GM18868 (cell line): ENCODE results near the gene RPN1.
"Not testable (repeated sequence)": the region's sequence is repeated elsewhere in the genome, so short reads cannot be mapped to it uniquely, and the experiment has no call there.

ENCODE experiments used
- ATAC-seq: cut with Tn5 transposase; IDR thresholded peaks from one replicate; pipeline ENCODE4 v1.9.1; 2021; ENCODE audit warnings: mild to moderate bottlenecking, moderate library complexity; ENCODE audit not compliant: unreplicated experiment

The RPN1 gene

GRCh38 chr3:128613083-128613829, 37.4 kb downstream of the RPN1 start:
- no peak for ATAC-seq

DNA sequence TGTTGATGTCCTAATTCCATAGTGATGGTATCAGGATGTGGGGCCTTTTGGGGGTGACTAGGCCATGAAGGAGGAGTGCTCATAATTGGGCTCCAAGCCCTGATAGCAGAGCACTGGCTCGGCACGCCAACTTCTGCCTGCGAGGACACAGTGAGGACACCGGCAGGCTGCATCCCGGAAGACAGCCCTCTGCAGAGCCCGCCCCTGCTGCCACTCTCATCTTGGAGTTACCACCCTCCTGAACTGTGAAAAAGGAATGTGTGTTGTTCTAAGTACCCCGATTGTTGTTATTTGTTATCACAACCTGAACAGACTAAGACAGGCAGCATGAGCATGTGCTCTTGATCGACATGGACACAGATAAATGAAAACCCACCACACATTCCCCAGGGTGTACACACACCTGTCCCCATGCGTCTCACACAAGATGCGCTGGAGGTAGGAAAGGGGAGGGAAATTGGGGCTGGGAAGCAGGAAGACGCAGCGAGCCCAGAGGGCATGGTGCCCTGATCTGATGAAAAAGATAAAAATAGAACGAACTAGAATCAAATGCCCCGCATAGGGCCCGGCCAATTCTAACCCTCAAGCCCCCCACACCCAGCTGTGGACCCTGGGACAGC, 40.1 kb downstream of the RPN1 start:
- no peak for ATAC-seq

DNA sequence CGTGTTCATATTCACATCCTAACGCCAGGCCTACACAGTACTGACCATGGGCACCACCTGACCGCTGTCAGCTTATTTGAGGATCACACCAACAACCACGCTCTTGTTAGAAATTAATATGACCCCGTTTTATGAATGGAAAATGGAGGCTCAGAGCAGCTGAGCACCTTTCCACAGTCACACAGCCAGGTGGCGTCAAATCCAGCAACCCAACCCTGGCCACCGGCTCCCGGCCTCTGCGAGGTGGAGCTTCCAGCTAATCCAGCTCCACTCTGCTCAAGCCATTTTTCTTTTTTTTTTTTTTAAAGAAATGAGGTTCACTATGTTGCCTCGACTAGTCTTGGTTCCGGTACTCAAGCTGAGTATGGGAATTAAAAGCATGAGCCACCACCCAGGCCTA, 41.3 kb downstream of the RPN1 start:
- ATAC-seq, result no peak

- no peak for ATAC-seq
These were observed 42.9 kb downstream of the RPN1 start for GRCh38 chr3:128607710-128608048.

GRCh38 chr3:128606094-128606493, 44.5 kb downstream of the RPN1 start:
- no peak for ATAC-seq

- ATAC-seq, result no peak
These were observed 45.2 kb downstream of the RPN1 start for GRCh38 chr3:128605091-128606046.

DNA sequence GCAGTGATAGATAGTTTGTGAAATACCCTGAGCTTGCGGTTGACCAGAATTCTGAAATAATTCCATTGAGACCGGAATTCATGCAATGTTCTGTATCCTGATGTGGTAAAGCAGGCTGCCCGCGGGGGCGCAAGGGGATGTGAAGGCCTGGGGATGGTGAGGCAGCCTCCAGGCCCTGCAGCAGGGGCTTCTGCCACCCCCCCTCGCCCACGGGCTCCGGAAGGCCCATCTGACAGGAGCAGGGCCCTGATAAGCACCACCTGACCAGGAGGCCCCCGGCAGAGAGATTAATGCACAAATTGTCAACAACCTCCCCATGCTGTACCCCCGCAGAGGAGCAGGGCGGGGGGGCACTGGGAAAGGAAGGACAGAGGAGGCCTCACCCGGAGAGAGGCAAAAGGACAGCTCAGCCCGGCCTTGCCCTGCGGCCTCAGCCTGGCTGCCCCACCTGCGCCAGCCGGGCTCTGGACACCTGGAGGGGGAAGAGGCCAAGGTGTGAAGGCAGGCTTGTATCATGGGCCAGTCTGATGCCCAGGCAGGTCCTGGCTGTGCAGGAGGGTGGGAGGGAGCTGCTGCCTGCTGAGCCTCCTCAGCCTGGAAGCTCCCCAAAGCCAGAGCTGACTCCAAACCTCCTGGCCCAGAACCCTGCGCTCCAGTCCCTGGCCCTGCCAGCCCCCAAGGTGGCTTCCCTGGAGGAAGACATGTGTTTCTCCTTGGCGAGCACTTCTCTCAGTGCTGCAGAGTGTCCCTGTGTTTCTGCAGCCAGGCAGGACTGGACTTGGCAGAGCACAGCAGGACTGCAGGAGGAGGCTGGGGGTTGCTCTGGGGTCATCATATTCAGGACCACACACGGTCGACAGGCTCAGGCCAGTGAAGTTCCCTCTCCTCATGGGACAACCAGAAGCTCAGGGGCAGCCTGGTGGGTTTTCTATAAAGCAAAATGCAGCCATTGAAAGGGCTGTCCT, 46.5 kb downstream of the RPN1 start:
- no peak for ATAC-seq

- no peak for ATAC-seq
These were observed 47.3 kb downstream of the RPN1 start for GRCh38 chr3:128603313-128603712.

DNA sequence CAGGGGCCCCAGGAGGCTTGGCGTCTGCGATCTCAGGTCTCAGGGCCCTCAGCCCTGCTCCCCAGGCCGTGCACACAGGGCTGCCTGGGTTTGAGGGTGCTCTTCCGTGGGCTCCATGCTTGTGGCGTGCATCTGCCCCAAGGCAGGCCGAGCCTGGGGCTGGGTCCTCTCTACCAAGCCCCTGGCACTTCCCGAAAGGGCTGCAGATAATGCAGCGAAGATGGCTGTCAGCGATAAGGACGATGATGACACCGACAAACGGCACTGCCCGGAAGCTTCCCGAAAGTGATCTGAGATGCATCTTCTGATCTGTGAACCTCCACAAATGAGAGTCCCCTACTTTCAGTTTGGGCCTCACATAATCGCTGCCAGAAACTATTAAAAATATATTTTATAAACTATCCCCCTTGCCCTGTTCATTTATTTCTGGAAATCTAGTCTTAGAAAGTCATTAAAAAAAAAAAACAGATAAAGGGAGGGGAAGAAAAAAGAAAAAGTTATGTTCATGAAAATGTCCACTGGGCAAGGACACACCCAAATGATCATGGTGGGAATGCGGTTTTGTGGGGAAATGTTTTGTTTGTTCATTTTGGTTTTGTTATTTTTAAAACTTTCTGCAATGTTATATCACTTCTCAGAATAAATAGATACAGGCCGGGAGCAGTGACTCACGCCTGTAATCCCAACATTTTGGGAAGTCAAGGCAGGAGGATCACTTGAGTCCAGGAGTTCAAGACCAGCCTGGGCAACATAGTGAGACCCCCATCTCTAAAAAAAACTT, 51.5 kb downstream of the RPN1 start:
- no peak for ATAC-seq

GRCh38 chr3:128597900-128598299, 52.7 kb downstream of the RPN1 start:
- no peak for ATAC-seq

- no peak for ATAC-seq
These were observed 57.8 kb downstream of the RPN1 start for GRCh38 chr3:128592864-128593263.

- no peak for ATAC-seq
These were observed 58.7 kb downstream of the RPN1 start for GRCh38 chr3:128591738-128592426.

- ATAC-seq, result no peak
These were observed 59.7 kb downstream of the RPN1 start for GRCh38 chr3:128590948-128591347.

GRCh38 chr3:128589985-128590384, 60.6 kb downstream of the RPN1 start:
- ATAC-seq, result not testable (repeated sequence)

- no peak for ATAC-seq
These were observed 62.5 kb downstream of the RPN1 start for GRCh38 chr3:128588147-128588546.

GRCh38 chr3:128587391-128587790, 63.2 kb downstream of the RPN1 start:
- ATAC-seq, result no peak

GRCh38 chr3:128586932-128587331, 63.7 kb downstream of the RPN1 start:
- ATAC-seq, result not testable (repeated sequence)

DNA sequence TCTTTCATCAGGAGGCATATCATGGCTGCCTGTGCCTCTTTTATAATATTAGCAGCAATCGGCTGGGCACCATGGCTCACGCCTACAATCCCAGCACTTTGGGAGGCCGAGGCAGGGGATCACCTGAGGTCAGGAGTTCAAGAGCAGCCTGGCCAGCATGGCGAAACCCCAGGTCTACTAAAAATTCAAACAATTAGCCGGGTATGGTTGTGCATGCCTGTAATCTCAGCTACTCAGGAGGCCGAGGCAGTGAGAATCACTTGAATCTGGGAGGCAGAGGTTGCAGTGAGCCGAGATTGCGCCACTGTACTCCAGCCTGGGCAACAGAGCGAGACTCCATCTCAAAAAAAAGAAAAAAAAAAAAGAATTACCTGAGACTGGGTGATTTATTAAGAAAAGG, 64.2 kb downstream of the RPN1 start:
- not testable (repeated sequence) for ATAC-seq

- no peak for ATAC-seq
These were observed 64.6 kb downstream of the RPN1 start for GRCh38 chr3:128585974-128586373.
